GM21786 (cell line): ENCODE data around the gene RAB44.
"Not testable (repeated sequence)": the region's sequence is repeated elsewhere in the genome, so short reads cannot be mapped to it uniquely, and the experiment has no call there.

Source experiments
- ATAC-seq: cut with Tn5 transposase; IDR thresholded peaks from one replicate; pipeline ENCODE4 v1.9.1; 2021; ENCODE audit not compliant: unreplicated experiment

The RAB44 gene

GRCh38 chr6:36703982-36704381, 6.4 kb downstream of the RAB44 start:
- ATAC-seq: no peak

- not testable (repeated sequence) for ATAC-seq
Observed at GRCh38 chr6:36704961-36705577, 7.4 kb downstream of the RAB44 start.

- ATAC-seq: no peak
Observed at GRCh38 chr6:36706339-36706738, 8.7 kb downstream of the RAB44 start.

GRCh38 chr6:36712816-36713215, 15.2 kb downstream of the RAB44 start:
- no peak for ATAC-seq

- ATAC-seq: no peak
Observed at GRCh38 chr6:36713846-36714245, 16.2 kb downstream of the RAB44 start.

- ATAC-seq: no peak
Observed at GRCh38 chr6:36714511-36714910, 16.9 kb downstream of the RAB44 start.

- no peak for ATAC-seq
Observed at GRCh38 chr6:36715469-36715868, 17.8 kb downstream of the RAB44 start.

- no peak for ATAC-seq
Observed at GRCh38 chr6:36716476-36717093, 19.0 kb downstream of the RAB44 start.

GRCh38 chr6:36717231-36717825, 19.7 kb downstream of the RAB44 start:
- no peak for ATAC-seq

GRCh38 chr6:36717871-36718540, 20.4 kb downstream of the RAB44 start:
- ATAC-seq: no peak

GRCh38 chr6:36718560-36718959, 20.9 kb downstream of the RAB44 start:
- no peak for ATAC-seq

- no peak for ATAC-seq
Observed at GRCh38 chr6:36719126-36719525, 21.5 kb downstream of the RAB44 start.

- no peak for ATAC-seq
Observed at GRCh38 chr6:36720251-36721141, 22.9 kb downstream of the RAB44 start.

- no peak for ATAC-seq
Observed at GRCh38 chr6:36721369-36722140, 23.9 kb downstream of the RAB44 start.

GRCh38 chr6:36722365-36722764, 24.7 kb downstream of the RAB44 start:
- no peak for ATAC-seq

- no peak for ATAC-seq
Observed at GRCh38 chr6:36722879-36723278, 25.3 kb downstream of the RAB44 start.

- not testable (repeated sequence) for ATAC-seq
Observed at GRCh38 chr6:36723992-36724391, 26.4 kb downstream of the RAB44 start.

- ATAC-seq: no peak
Observed at GRCh38 chr6:36724514-36725390, 27.1 kb downstream of the RAB44 start.

GRCh38 chr6:36725581-36725980, 28.0 kb downstream of the RAB44 start:
- no peak for ATAC-seq
